K562 (cell line): Measurements from ENCODE around the gene SERPINA12. TPM values are rescaled to one million over a fixed set of nuclear protein-coding genes. Genes with fewer than 3 reads are reported as not detected.

Experiments
- ATAC-seq: fragments of 200-7000 bp; cut with Tn5 transposase; 3 replicates; pipeline ENCODE4 v1.9.1; 2020; ENCODE audit warnings: moderate library complexity
- BruUV-seq: library from RNA; stranded (reverse); fragments of 400-500 nt; replicated peaks from 2 replicates; lab custom pipeline; 2021; lab: Mats Ljungman, UMichigan
- CTCF ChIA-PET: fragments of 300-600 bp; formaldehyde crosslinking; extraction: SDS; loops from one replicate; lab custom pipeline; 2021; ENCODE audit warnings: low intra/inter-chr PET ratio; lab: Yijun Ruan, JAX
- POLR2A ChIA-PET: fragments of 300-600, 350-650 bp; sonication (Branson Sonifier 250); formaldehyde crosslinking; extraction: SDS; loops from one replicate; lab custom pipeline; 2021; ENCODE audit warnings: antibody characterized with exemption, inconsistent platforms; lab: Yijun Ruan, JAX
- DNase-seq, 4 experiments: peaks; one replicate each; pipeline versions ENCODE4 v3.0.0 to v3.0.0-alpha.2; 2011 to 2018; ENCODE audit warnings: low spot score in 3 of 4, mixed read lengths in 3 of 4; ENCODE audit errors: extremely low read depth in 1 of 4
- FAIRE-seq: peaks from 2 replicates; lab custom pipeline; 2011; peaks lifted over from hg19 to GRCh38; lab: Jason Lieb, UNC
- H2AFZ ChIP-seq: 2 replicates; pipeline ENCODE4 v1.6.0; 2011; ENCODE audit warnings: low read depth, low read length, control low read depth, inconsistent platforms
- H3K27ac ChIP-seq: fragments of 200-600 bp; 3 replicates; pipeline ENCODE4 v1.8.0; 2011; ENCODE audit warnings: low read depth, mild to moderate bottlenecking, control low read depth, inconsistent platforms, low read length, moderate library complexity, mixed read lengths; ENCODE audit errors: extremely low read depth
- H3K27me3 ChIP-seq, 2 experiments: fragments of 300-600 bp in 1 of 2; 2 replicates in 1 of 2; 3 replicates in 1 of 2; pipeline versions ENCODE4 v1.6.0 to v1.8.0; 2011; ENCODE audit warnings: inconsistent platforms in 2 of 2, low read length in 2 of 2, mild to moderate bottlenecking in 1 of 2, mixed read lengths in 1 of 2, moderate library complexity in 1 of 2; ENCODE audit not compliant: control insufficient read depth in 2 of 2, insufficient read depth in 2 of 2
- H3K36me3 ChIP-seq: fragments of 300-600 bp; 3 replicates; pipeline ENCODE4 v1.8.0; 2011; ENCODE audit warnings: mild to moderate bottlenecking, low read length, inconsistent platforms; ENCODE audit not compliant: control insufficient read depth, insufficient read depth
- H3K4me1 ChIP-seq, 2 experiments: fragments of 200-600 bp in 1 of 2; replicated peaks in 1 of 2; 2 replicates in 1 of 2; 3 replicates in 1 of 2; pipeline versions ENCODE4 v1.5.1 to v1.8.0; 2011; ENCODE audit warnings: inconsistent platforms in 2 of 2, low read length in 2 of 2, mild to moderate bottlenecking in 1 of 2, mixed read lengths in 1 of 2, moderate library complexity in 1 of 2; ENCODE audit not compliant: control insufficient read depth in 2 of 2, insufficient read depth in 2 of 2
- H3K4me2 ChIP-seq: 2 replicates; pipeline ENCODE4 v1.6.1; 2011; ENCODE audit warnings: low read length, control low read depth, inconsistent platforms, mixed read lengths; ENCODE audit not compliant: insufficient read depth
- H3K4me3 ChIP-seq: fragments of 200-600 bp; sonication (generic), shearing (Covaris generic); 2 replicates; pipeline ENCODE4 v1.5.1; 2016; ENCODE audit warnings: control low read depth, inconsistent platforms
- H3K79me2 ChIP-seq: fragments of 200-600 bp; 3 replicates; pipeline ENCODE4 v1.8.0; 2011; ENCODE audit warnings: low read length, inconsistent platforms; ENCODE audit not compliant: control insufficient read depth, insufficient read depth
- H3K9ac ChIP-seq, 2 experiments: 2 replicates each; pipeline versions ENCODE4 v1.6.0 to v1.6.1; 2011; ENCODE audit warnings: low read depth in 2 of 2, low read length in 2 of 2, control low read depth in 1 of 2, inconsistent platforms in 1 of 2, mild to moderate bottlenecking in 1 of 2, mixed read lengths in 1 of 2; ENCODE audit not compliant: insufficient read depth in 1 of 2
- H3K9me1 ChIP-seq: one replicate; pipeline ENCODE4 v1.6.0; 2011; ENCODE audit warnings: inconsistent platforms, mild to moderate bottlenecking, low read length, moderate library complexity; ENCODE audit not compliant: control insufficient read depth, insufficient read depth
- H3K9me3 ChIP-seq: replicated peaks from 2 replicates; pipeline ENCODE4 v1.5.1; 2011; ENCODE audit warnings: low read depth, low read length, inconsistent platforms; ENCODE audit not compliant: control insufficient read depth, insufficient read depth
- H4K20me1 ChIP-seq: replicated peaks from 2 replicates; pipeline ENCODE4 v1.6.1; 2011; ENCODE audit warnings: low read length, inconsistent platforms, mixed read lengths; ENCODE audit not compliant: control insufficient read depth, insufficient read depth
- BACH1 ChIP-seq: fragments of 200-800 bp; sonication (Bioruptor generic); IDR thresholded peaks from 2 replicates; pipeline ENCODE4 v1.6.1; 2016; ENCODE audit warnings: missing genetic modification characterization, missing compliant biosample characterization
- CCAR2 ChIP-seq: fragments of 200-400 bp; formaldehyde crosslinking; IDR thresholded peaks from 2 replicates; pipeline ENCODE4 v1.6.1; 2017; ENCODE audit warnings: mild to moderate bottlenecking, low read depth, low read length
- CCNT2 ChIP-seq: IDR thresholded peaks from 2 replicates; pipeline ENCODE4 v1.6.1; 2011; ENCODE audit warnings: borderline replicate concordance, low read depth, mild to moderate bottlenecking, moderate library complexity, mixed read lengths, low read length; ENCODE audit not compliant: insufficient read length; ENCODE audit errors: extremely low read depth
- CHCHD3 ChIP-seq: fragments of 250-450 bp; sonication (Bioruptor Pico); IDR thresholded peaks from 2 replicates; pipeline ENCODE4 v2.1.2; 2022; ENCODE audit warnings: mild to moderate bottlenecking
- CTBP1 ChIP-seq: fragments of 450-650 bp; IDR thresholded peaks from 2 replicates; pipeline ENCODE4 v1.6.1; 2016; ENCODE audit warnings: borderline replicate concordance
- HNRNPL ChIP-seq: fragments of 200-400 bp; formaldehyde crosslinking; IDR thresholded peaks from 2 replicates; pipeline ENCODE4 v1.6.1; 2017; ENCODE audit warnings: low read depth, mild to moderate bottlenecking, low read length
- HOXB6 ChIP-seq: fragments of 250-450 bp; sonication (Bioruptor Pico); IDR thresholded peaks from 2 replicates; pipeline ENCODE4 v1.5.1; 2022; ENCODE audit warnings: mild to moderate bottlenecking, borderline replicate concordance
- KDM2B ChIP-seq: fragments of 250-450 bp; sonication (Bioruptor Pico); IDR thresholded peaks from 2 replicates; pipeline ENCODE4 v1.8.0; 2021; ENCODE audit warnings: mild to moderate bottlenecking, moderate library complexity
- POLR3G ChIP-seq: IDR thresholded peaks from 2 replicates; pipeline ENCODE4 v1.6.1; 2011; ENCODE audit not compliant: insufficient read length, insufficient replicate concordance; ENCODE audit errors: extremely low read depth
- RERE ChIP-seq: sonication (generic); formaldehyde crosslinking; IDR thresholded peaks from 2 replicates; pipeline ENCODE4 v1.8.0; 2023; ENCODE audit warnings: missing genetic modification reagents, mild to moderate bottlenecking, borderline replicate concordance
- SIRT6 ChIP-seq: IDR thresholded peaks from one replicate; pipeline ENCODE4 v1.6.1; 2012; ENCODE audit warnings: low read depth, mild to moderate bottlenecking, control low read depth, inconsistent platforms, low read length, moderate library complexity
- TBP ChIP-seq: optimal IDR thresholded peaks from 2 replicates; pipeline ENCODE3; 2011; ENCODE audit warnings: low read depth, low read length, improper control_type of control experiment
- TEAD1 ChIP-seq, 2 experiments: fragments of 450-650 bp in 1 of 2; sonication (generic) in 1 of 2; formaldehyde crosslinking; IDR thresholded peaks; 2 replicates each; pipeline versions ENCODE4 v1.4.0 to v1.8.0; 2020 to 2022; ENCODE audit warnings: mild to moderate bottlenecking in 2 of 2, missing genetic modification reagents in 1 of 2
- ZNF140 ChIP-seq: fragments of 250-450 bp; sonication (Bioruptor Pico); IDR thresholded peaks from 2 replicates; pipeline ENCODE4 v1.8.0; 2021; ENCODE audit warnings: moderate library complexity, mild to moderate bottlenecking, inconsistent platforms
- ZNF384 ChIP-seq: IDR thresholded peaks from 2 replicates; pipeline ENCODE4 v1.6.1; 2012; ENCODE audit warnings: low read depth, low read length, improper control_type of control experiment
- ZZZ3 ChIP-seq: fragments of 450-650 bp; IDR thresholded peaks from 2 replicates; pipeline ENCODE4 v1.6.1; 2016; ENCODE audit warnings: antibody characterized with exemption, mild to moderate bottlenecking, moderate library complexity
- WGBS: fragments of 100-300 bp; shearing (Covaris generic); methylation state at CpG from one replicate; pipeline ENCODE4 v1.1.6; 2016; ENCODE audit warnings: low coverage, mixed read lengths; ENCODE audit not compliant: insufficient coverage; ENCODE audit errors: missing lambda C conversion rate; 5-methylcytosine and 5-hydroxymethylcytosine counted together
- in situ Hi-C: fragments of 300-500 bp; cut with MboI; formaldehyde crosslinking; loops from 4 replicates; pipeline ENCODE4 v1.15.0; 2018; ENCODE audit warnings: inconsistent platforms, mixed read lengths
- intact Hi-C: fragments of 100-400 bp; cut with micrococcal nuclease; formaldehyde crosslinking; loops from 2 replicates; pipeline ENCODE4 v1.14.2; 2022
- polyA plus RNA-seq, 8 experiments: library from polyadenylated mRNA; depleted of rRNA in 4 of 8; stranded (reverse) in 5 of 8; unstranded in 3 of 8; fragments of >200 nt; fragmentation: Nextera tagmentation in 2 of 8; fragmentation: Illumina TruSeq in 1 of 8; extraction: Ambion mirVana in 2 of 8; extraction: Trizol in 1 of 8; gene quantifications; 2 replicates each; pipeline versions ENCODE4 v1.2.1 to v1.2.3, GENCODE V29; 2011 to 2014; ENCODE audit warnings: inconsistent platforms in 1 of 8, missing spikeins in 1 of 8
- total RNA-seq, 7 experiments: library from RNA; depleted of rRNA in 6 of 7; stranded (reverse); fragments of >200 nt in 6 of 7; fragmentation: Illumina TruSeq in 2 of 7; extraction: Trizol in 2 of 7; gene quantifications; 2 replicates each; pipeline versions ENCODE4 v1.2.1 to v1.2.3, GENCODE V29; 2011 to 2021; ENCODE audit warnings: low replicate concordance in 1 of 7

SERPINA12 gene
- total and polyA plus RNA-seq, 9 of the 15 experiments (the other 6 are each of a cell fraction or from before 2014, with no cell fraction given): not detected

- TF ChIP-seq RERE (CRISPR knock-in tag): no peak
- no peak for TF ChIP-seq POLR3G
Observed at GRCh38 chr14:94543449-94544124, 34.3 kb upstream of the SERPINA12 start (continued).

- WGBS: 4% methylated on average over 7 of the region's 9 CpGs
- DNase-seq (no peak), ATAC-seq (no peak), FAIRE-seq (no peak)
- ChIA-PET POLR2A (interaction anchor here (0.8 kb wide), 1 partner anchor 7 kb away, joined by 3 read pairs; no protein-coding TSS in a partner anchor), CTCF (no interaction called here)
- no peaks in the 10 kb centered on the region for H3K9me1 ChIP-seq
- no peaks in the 10 kb centered on the region for H3K36me3 ChIP-seq
- H3K79me2 ChIP-seq: no peaks in the 10 kb centered on the region
- BruUV-seq: no TSS peak
- intact Hi-C loops (no loop called here), in situ Hi-C loops (no loop called here)
- no peak overlapping the region for H3K4me2 ChIP-seq
- no peak overlapping the region for H2AFZ ChIP-seq
- no peak overlapping the region for H3K4me3 ChIP-seq
- H4K20me1 ChIP-seq: no peaks in the 10 kb centered on the region
- no peak overlapping the region for H3K27ac ChIP-seq
- H3K9me3 ChIP-seq: no peaks in the 10 kb centered on the region
- H3K27me3 ChIP-seq: peaks cover 0 to 6% of the 10 kb centered on the region in 2 experiments; a peak in 2 of 5 replicates
- H3K4me1 ChIP-seq: no peaks in the 10 kb centered on the region
- H3K9ac ChIP-seq: no peak overlapping the region
- TF ChIP-seq TEAD1 (CRISPR knock-in tag; IDR thresholded peaks at IDR 0.05) (no peak), BACH1 (tag) (no peak), TBP (no peak), HNRNPL (no peak), CCAR2 (no peak), KDM2B (CRISPR knock-in tag) (no peak), CCNT2 (no peak), ZNF384 (no peak), SIRT6 (no peak), CTBP1 (no peak), ZNF140 (no peak), CHCHD3 (CRISPR knock-in tag) (no peak), ZZZ3 (no peak), HOXB6 (no peak)
Observed at GRCh38 chr14:94542811-94543440, 33.7 kb upstream of the SERPINA12 start.
